Measurements from ENCODE around the gene CHPF2. TPM values are rescaled to one million over a fixed set of nuclear protein-coding genes. Genes with fewer than 3 reads are reported as not detected.

The CHPF2 gene
- polyA plus RNA-seq, 1 donor (not counting 4 experiments of a cell fraction or from before 2014, with no cell fraction given): 16.2 TPM

- H3K4me2 ChIP-seq (ENCODE audit: control insufficient read depth, extremely low read depth, insufficient read depth, low read depth, low read length): no peak overlapping the region
- no peak overlapping the region for H3K27ac ChIP-seq (ENCODE audit: control insufficient read depth, insufficient read depth, low read length)
- no peak overlapping the region for H3K4me3 ChIP-seq (ENCODE audit: control insufficient read depth in 2 of 3, extremely low read depth in 1 of 3, insufficient read depth in 2 of 3, low read depth in 1 of 3, low read length in 3 of 3)
- peaks cover 2% of the 10 kb centered on the region for H3K4me1 ChIP-seq (ENCODE audit: control insufficient read depth, extremely low read depth, insufficient read depth, low read length)
- H3K79me2 ChIP-seq (ENCODE audit: control insufficient read depth, insufficient read depth, low read length): no peaks in the 10 kb centered on the region
- peaks cover 51% of the 10 kb centered on the region for H3K27me3 ChIP-seq (ENCODE audit: control insufficient read depth, extremely low read depth, insufficient read depth, low read length)
- dilution Hi-C loops (cut with MboI; ENCODE audit: extremely low pct_ligation_motif_present, low sequenced_read_pairs): no loop called here
- H3K36me3 ChIP-seq (ENCODE audit: control insufficient read depth in 2 of 2, extremely low read depth in 1 of 2, insufficient read depth in 2 of 2, low read length in 2 of 2): no peaks in the 10 kb centered on the region
- no peaks in the 10 kb centered on the region for H3K9me3 ChIP-seq (ENCODE audit: control insufficient read depth, low read depth, low read length)
- no peak overlapping the region for H3K9ac ChIP-seq (ENCODE audit: control insufficient read depth, extremely low read depth, insufficient read depth, low read length)
- DNase-seq (ENCODE audit: low read depth, low spot score): no peak
- TF ChIP-seq CTCF (optimal IDR thresholded peaks at IDR 0.05 in 1 of 3, IDR thresholded peaks at IDR 0.05 in 1 of 3, conservative IDR thresholded peaks at IDR 0.05 in 1 of 3; ENCODE audit: extremely low read depth in 1 of 3, insufficient read depth in 2 of 3, low read length in 3 of 3) (no peak), EZH2 (IDR thresholded peaks at IDR 0.05; ENCODE audit: low read length) (no peak)
- no peaks in the 10 kb centered on the region for H4K20me1 ChIP-seq (ENCODE audit: control insufficient read depth, extremely low read depth, insufficient read depth, low read length)
- H3K9me1 ChIP-seq (ENCODE audit: control insufficient read depth, extremely low read depth, insufficient read depth, low read length): no peaks in the 10 kb centered on the region
- no peak for FAIRE-seq
- no peak overlapping the region for H2AFZ ChIP-seq (ENCODE audit: control insufficient read depth, low read length)
These were observed 39.5 kb downstream of the CHPF2 start for GRCh38 chr7:151271699-151272355.

GRCh38 chr7:151272405-151272804 is 40.1 kb downstream of the CHPF2 start:
- FAIRE-seq: no peak
- no peaks in the 10 kb centered on the region for H3K9me1 ChIP-seq (ENCODE audit: control insufficient read depth, extremely low read depth, insufficient read depth, low read length)
- dilution Hi-C loops (cut with MboI; ENCODE audit: extremely low pct_ligation_motif_present, low sequenced_read_pairs): no loop called here
- TF ChIP-seq CTCF (optimal IDR thresholded peaks at IDR 0.05 in 1 of 3, IDR thresholded peaks at IDR 0.05 in 1 of 3, conservative IDR thresholded peaks at IDR 0.05 in 1 of 3; ENCODE audit: extremely low read depth in 1 of 3, insufficient read depth in 2 of 3, low read length in 3 of 3): peak in 2 of 3 experiments; percentile 6 to 12
- no peak for TF ChIP-seq EZH2 (IDR thresholded peaks at IDR 0.05; ENCODE audit: low read length)
- H3K4me1 ChIP-seq (ENCODE audit: control insufficient read depth, extremely low read depth, insufficient read depth, low read length): peaks cover 4% of the 10 kb centered on the region
- H3K27ac ChIP-seq (ENCODE audit: control insufficient read depth, insufficient read depth, low read length): no peak overlapping the region
- no peak overlapping the region for H3K4me2 ChIP-seq (ENCODE audit: control insufficient read depth, extremely low read depth, insufficient read depth, low read depth, low read length)
- H3K4me3 ChIP-seq (ENCODE audit: control insufficient read depth in 2 of 3, extremely low read depth in 1 of 3, insufficient read depth in 2 of 3, low read depth in 1 of 3, low read length in 3 of 3): no peak overlapping the region
- no peak overlapping the region for H3K9ac ChIP-seq (ENCODE audit: control insufficient read depth, extremely low read depth, insufficient read depth, low read length)
- no peaks in the 10 kb centered on the region for H3K9me3 ChIP-seq (ENCODE audit: control insufficient read depth, low read depth, low read length)
- DNase-seq (ENCODE audit: low read depth, low spot score): no peak
- H4K20me1 ChIP-seq (ENCODE audit: control insufficient read depth, extremely low read depth, insufficient read depth, low read length): no peaks in the 10 kb centered on the region
- no peaks in the 10 kb centered on the region for H3K36me3 ChIP-seq (ENCODE audit: control insufficient read depth in 2 of 2, extremely low read depth in 1 of 2, insufficient read depth in 2 of 2, low read length in 2 of 2)
- H2AFZ ChIP-seq (ENCODE audit: control insufficient read depth, low read length): no peak overlapping the region
- no peaks in the 10 kb centered on the region for H3K79me2 ChIP-seq (ENCODE audit: control insufficient read depth, insufficient read depth, low read length)
- H3K27me3 ChIP-seq (ENCODE audit: control insufficient read depth, extremely low read depth, insufficient read depth, low read length): peaks cover 54% of the 10 kb centered on the region
